Liver (tissue), 3 donors: Measurements from ENCODE around the gene MED12L.

Experiments used
- JUND ChIP-seq, 2 donors: IDR thresholded peaks; 2 replicates each; pipeline ENCODE4 v1.6.1; 2016; ENCODE audit warnings: antibody characterized with exemption in 2 of 2
- NR2F2 ChIP-seq: IDR thresholded peaks from 2 replicates; pipeline ENCODE4 v1.6.1; 2016; ENCODE audit warnings: antibody characterized with exemption
- SP1 ChIP-seq: IDR thresholded peaks from 2 replicates; pipeline ENCODE4 v1.6.1; 2018; ENCODE audit warnings: antibody characterized with exemption, mild to moderate bottlenecking
- TAF1 ChIP-seq: conservative IDR thresholded peaks from 2 replicates; pipeline ENCODE4 v1.6.1; 2016; ENCODE audit warnings: antibody characterized with exemption, mild to moderate bottlenecking
- TF ChIP-seq, protein P1 (sequence below): IDR thresholded peaks from 2 replicates; pipeline ENCODE4 v1.6.1; 2016; ENCODE audit warnings: antibody characterized with exemption, mild to moderate bottlenecking
- TF ChIP-seq, protein P2 (sequence below): fragments of 150-350 bp; IDR thresholded peaks from 2 replicates; pipeline ENCODE4 v1.5.1; 2017; ENCODE audit warnings: improper control_type of control experiment, low read depth, low read length; ENCODE audit not compliant: missing input control
- donor health status: healthy.
- donor health status: healthy.

DNA sequence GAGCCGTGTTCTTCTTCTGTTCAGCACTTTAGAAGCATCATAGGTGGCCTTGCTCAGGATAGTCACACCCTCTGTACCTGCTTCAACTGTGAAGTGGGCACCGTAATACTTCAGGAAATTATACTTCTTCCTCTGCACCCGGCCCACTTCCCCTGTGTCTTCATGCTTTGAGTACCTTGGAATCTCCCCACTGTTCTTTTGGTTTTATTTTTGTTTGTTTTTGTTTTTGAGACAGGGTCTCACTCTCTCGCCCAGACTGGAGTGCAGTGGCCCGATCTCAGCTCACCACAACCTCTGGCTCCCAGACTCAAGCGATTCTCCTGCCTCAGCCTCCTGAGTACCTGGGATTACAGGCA is 191.2 kb downstream of the MED12L start:
- TF ChIP-seq, protein P1, sequence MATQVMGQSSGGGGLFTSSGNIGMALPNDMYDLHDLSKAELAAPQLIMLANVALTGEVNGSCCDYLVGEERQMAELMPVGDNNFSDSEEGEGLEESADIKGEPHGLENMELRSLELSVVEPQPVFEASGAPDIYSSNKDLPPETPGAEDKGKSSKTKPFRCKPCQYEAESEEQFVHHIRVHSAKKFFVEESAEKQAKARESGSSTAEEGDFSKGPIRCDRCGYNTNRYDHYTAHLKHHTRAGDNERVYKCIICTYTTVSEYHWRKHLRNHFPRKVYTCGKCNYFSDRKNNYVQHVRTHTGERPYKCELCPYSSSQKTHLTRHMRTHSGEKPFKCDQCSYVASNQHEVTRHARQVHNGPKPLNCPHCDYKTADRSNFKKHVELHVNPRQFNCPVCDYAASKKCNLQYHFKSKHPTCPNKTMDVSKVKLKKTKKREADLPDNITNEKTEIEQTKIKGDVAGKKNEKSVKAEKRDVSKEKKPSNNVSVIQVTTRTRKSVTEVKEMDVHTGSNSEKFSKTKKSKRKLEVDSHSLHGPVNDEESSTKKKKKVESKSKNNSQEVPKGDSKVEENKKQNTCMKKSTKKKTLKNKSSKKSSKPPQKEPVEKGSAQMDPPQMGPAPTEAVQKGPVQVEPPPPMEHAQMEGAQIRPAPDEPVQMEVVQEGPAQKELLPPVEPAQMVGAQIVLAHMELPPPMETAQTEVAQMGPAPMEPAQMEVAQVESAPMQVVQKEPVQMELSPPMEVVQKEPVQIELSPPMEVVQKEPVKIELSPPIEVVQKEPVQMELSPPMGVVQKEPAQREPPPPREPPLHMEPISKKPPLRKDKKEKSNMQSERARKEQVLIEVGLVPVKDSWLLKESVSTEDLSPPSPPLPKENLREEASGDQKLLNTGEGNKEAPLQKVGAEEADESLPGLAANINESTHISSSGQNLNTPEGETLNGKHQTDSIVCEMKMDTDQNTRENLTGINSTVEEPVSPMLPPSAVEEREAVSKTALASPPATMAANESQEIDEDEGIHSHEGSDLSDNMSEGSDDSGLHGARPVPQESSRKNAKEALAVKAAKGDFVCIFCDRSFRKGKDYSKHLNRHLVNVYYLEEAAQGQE: no peak
- TF ChIP-seq JUND (IDR thresholded peaks at IDR 0.05) (no peak), TAF1 (no peak), NR2F2 (no peak), SP1 (no peak)
- TF ChIP-seq, protein P2, sequence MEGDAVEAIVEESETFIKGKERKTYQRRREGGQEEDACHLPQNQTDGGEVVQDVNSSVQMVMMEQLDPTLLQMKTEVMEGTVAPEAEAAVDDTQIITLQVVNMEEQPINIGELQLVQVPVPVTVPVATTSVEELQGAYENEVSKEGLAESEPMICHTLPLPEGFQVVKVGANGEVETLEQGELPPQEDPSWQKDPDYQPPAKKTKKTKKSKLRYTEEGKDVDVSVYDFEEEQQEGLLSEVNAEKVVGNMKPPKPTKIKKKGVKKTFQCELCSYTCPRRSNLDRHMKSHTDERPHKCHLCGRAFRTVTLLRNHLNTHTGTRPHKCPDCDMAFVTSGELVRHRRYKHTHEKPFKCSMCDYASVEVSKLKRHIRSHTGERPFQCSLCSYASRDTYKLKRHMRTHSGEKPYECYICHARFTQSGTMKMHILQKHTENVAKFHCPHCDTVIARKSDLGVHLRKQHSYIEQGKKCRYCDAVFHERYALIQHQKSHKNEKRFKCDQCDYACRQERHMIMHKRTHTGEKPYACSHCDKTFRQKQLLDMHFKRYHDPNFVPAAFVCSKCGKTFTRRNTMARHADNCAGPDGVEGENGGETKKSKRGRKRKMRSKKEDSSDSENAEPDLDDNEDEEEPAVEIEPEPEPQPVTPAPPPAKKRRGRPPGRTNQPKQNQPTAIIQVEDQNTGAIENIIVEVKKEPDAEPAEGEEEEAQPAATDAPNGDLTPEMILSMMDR: no peak
